ENCODE measurements around the gene HLA-A. TPM values are rescaled to one million over a fixed set of nuclear protein-coding genes. Genes with fewer than 3 reads are reported as not detected.

HLA-A gene
- total RNA-seq, 3 donors from 2014 or later (not counting 1 experiment from before 2014, with no cell fraction given) = 2,088 to 2,855 (median 2,731) TPM

DNA sequence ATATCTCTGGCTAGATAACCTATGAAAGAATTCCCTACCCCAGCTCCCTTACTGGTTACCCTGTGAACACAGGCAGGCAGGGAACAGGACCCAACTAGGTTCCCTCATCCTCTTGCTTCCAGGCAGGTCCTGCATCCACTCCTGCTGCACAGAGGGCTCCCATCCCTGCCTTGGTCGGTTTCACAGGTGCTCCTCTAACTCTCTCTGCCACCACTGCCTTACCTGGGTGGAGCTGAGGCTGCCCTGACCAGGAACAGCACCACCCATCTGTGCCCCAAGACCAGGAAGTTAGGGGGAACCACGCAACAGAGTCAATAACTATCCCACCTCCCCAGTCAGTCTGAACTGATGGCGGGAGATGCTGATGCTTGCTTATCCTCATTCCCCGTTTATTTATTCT lies 37.0 kb upstream of the HLA-A start:
- DNase-seq = no peak
- no peak for ATAC-seq
- Histone ChIP-seq H3K9me3 (ENCODE audit: control insufficient read depth, insufficient read depth, low read length) (no peaks in the 10 kb centered on the region), H3K36me3 (ENCODE audit: control insufficient read depth, insufficient read depth, low read length) (no peaks in the 10 kb centered on the region), H3K27ac (ENCODE audit: low read length) (no peak overlapping the region), H3K4me3 (ENCODE audit: low read length) (no peak overlapping the region), H3K27me3 (ENCODE audit: control insufficient read depth, insufficient read depth, low read length) (no peaks in the 10 kb centered on the region), H3K4me1 (ENCODE audit: control insufficient read depth, insufficient read depth, low read length) (no peaks in the 10 kb centered on the region)
- intact Hi-C loops (cut with micrococcal nuclease) = no loop called here
- WGBS (ENCODE audit: insufficient coverage) = 68% methylated on average over 4 of the region's 4 CpGs
- no peaks in the 10 kb centered on the region for H3K9me3 Mint-ChIP-seq
- H3K4me3 Mint-ChIP-seq = no peak overlapping the region
- no peaks in the 10 kb centered on the region for H3K4me1 Mint-ChIP-seq
- H3K27ac Mint-ChIP-seq = no peak overlapping the region
- H3K36me3 Mint-ChIP-seq = no peaks in the 10 kb centered on the region
- H3K27me3 Mint-ChIP-seq (ENCODE audit: low read depth in 2 of 2) = peaks cover 0 to 2% of the 10 kb centered on the region in 2 donors
- TF ChIP-seq, protein P1, sequence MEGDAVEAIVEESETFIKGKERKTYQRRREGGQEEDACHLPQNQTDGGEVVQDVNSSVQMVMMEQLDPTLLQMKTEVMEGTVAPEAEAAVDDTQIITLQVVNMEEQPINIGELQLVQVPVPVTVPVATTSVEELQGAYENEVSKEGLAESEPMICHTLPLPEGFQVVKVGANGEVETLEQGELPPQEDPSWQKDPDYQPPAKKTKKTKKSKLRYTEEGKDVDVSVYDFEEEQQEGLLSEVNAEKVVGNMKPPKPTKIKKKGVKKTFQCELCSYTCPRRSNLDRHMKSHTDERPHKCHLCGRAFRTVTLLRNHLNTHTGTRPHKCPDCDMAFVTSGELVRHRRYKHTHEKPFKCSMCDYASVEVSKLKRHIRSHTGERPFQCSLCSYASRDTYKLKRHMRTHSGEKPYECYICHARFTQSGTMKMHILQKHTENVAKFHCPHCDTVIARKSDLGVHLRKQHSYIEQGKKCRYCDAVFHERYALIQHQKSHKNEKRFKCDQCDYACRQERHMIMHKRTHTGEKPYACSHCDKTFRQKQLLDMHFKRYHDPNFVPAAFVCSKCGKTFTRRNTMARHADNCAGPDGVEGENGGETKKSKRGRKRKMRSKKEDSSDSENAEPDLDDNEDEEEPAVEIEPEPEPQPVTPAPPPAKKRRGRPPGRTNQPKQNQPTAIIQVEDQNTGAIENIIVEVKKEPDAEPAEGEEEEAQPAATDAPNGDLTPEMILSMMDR (IDR thresholded peaks at IDR 0.05) = no peak

DNA sequence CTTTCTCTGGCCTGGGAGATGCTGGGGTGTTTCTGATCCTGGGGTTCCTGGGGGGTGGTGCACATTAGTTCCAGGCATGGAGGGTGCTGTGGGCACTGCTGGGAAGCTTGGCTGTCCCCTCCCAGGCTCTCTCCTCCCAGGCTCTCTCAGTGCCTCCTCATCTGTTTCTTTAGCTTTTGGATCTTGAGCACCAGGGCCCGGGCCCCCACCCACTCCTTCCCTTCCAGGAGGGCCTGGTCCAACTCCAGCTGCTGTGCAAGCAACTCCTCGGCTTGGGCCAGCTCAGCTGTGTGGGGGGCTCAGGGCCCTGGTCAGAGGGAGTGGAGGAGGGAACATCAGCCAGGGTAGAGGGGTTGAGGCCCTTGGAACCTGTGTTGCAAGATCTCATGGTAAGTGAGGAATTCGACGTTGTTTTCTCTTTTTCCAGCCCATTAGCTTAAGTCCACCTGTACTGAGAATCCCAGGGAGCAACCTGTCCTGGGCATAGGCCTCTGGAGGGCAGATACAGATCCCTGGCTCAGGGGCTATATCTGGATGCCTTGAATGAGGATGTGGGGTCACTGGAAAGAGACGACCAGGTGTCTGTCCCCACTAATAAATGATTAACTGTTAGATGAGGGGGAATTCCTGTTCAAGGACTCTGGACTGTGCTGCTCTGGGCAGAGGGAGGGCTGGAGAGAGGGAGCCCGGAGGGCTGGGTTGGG lies 34.5 kb upstream of the HLA-A start:
- intact Hi-C loops (cut with micrococcal nuclease) = no loop called here
- Mint-ChIP-seq H3K9me3 (no peaks in the 10 kb centered on the region), H3K27me3 (ENCODE audit: low read depth in 2 of 2) (peaks cover 0 to 21% of the 10 kb centered on the region in 2 donors), H3K27ac (no peak overlapping the region), H3K36me3 (no peaks in the 10 kb centered on the region), H3K4me3 (no peak overlapping the region), H3K4me1 (no peaks in the 10 kb centered on the region)
- no peaks in the 10 kb centered on the region for H3K27me3 ChIP-seq (ENCODE audit: control insufficient read depth, insufficient read depth, low read length)
- TF ChIP-seq, protein P1 (IDR thresholded peaks at IDR 0.05) = no peak
- no peak for DNase-seq
- WGBS (ENCODE audit: insufficient coverage) = 38% methylated on average over 6 of the region's 6 CpGs
- no peaks in the 10 kb centered on the region for H3K4me1 ChIP-seq (ENCODE audit: control insufficient read depth, insufficient read depth, low read length)
- H3K36me3 ChIP-seq (ENCODE audit: control insufficient read depth, insufficient read depth, low read length) = no peaks in the 10 kb centered on the region
- no peak overlapping the region for H3K27ac ChIP-seq (ENCODE audit: low read length)
- H3K4me3 ChIP-seq (ENCODE audit: low read length) = no peak overlapping the region
- no peak for ATAC-seq
- H3K9me3 ChIP-seq (ENCODE audit: control insufficient read depth, insufficient read depth, low read length) = no peaks in the 10 kb centered on the region

DNA sequence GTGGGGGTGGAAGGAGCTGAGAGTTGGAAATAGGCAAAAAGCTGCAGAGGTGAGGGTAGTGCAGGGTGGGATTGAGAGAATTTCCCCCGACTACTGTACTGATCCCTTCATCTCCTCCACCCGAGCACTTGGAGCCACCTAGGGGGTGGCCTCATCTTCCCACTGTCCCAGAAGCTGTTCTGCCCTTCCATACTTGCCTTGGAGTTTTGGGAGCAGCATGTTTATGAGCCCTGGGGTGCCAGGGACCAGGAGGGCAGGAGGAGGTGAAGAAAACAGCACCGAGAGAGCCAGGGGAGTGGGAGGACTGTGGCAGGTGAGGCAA lies 34.0 kb upstream of the HLA-A start:
- Histone ChIP-seq H3K27me3 (ENCODE audit: control insufficient read depth, insufficient read depth, low read length) (no peaks in the 10 kb centered on the region), H3K4me3 (ENCODE audit: low read length) (no peak overlapping the region), H3K27ac (ENCODE audit: low read length) (no peak overlapping the region), H3K36me3 (ENCODE audit: control insufficient read depth, insufficient read depth, low read length) (no peaks in the 10 kb centered on the region), H3K9me3 (ENCODE audit: control insufficient read depth, insufficient read depth, low read length) (no peaks in the 10 kb centered on the region), H3K4me1 (ENCODE audit: control insufficient read depth, insufficient read depth, low read length) (no peaks in the 10 kb centered on the region)
- peaks cover 0 to 25% of the 10 kb centered on the region in 2 donors for H3K27me3 Mint-ChIP-seq (ENCODE audit: low read depth in 2 of 2)
- H3K9me3 Mint-ChIP-seq = no peaks in the 10 kb centered on the region
- intact Hi-C loops (cut with micrococcal nuclease) = no loop called here
- DNase-seq (no peak), ATAC-seq (no peak)
- no peaks in the 10 kb centered on the region for H3K36me3 Mint-ChIP-seq
- WGBS (ENCODE audit: insufficient coverage) = 73% methylated on average over 1 of the region's 3 CpGs
- no peaks in the 10 kb centered on the region for H3K4me1 Mint-ChIP-seq
- H3K27ac Mint-ChIP-seq = no peak overlapping the region
- TF ChIP-seq, protein P1 (IDR thresholded peaks at IDR 0.05) = no peak
- H3K4me3 Mint-ChIP-seq = no peak overlapping the region

DNA sequence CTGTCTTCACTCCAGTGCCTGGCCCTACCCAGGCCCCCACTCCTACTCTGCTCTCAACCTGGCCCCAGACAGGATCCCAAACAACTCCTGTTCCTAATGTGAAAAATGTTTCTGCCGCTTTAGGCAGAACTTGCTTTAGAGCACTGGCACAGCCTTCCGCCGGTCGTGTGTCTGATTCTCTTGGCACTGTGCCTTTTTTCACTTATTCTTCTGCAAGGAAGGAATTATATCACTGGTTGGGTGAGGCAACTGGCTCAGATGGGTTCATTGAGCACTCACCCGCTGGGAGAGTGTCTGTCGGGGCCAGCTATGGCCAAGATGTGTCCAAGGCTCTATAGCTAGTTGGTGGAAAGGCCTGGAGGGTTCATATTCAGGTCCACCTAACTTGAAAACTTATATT lies 33.6 kb upstream of the HLA-A start:
- Mint-ChIP-seq H3K27me3 (ENCODE audit: low read depth in 2 of 2) (peaks cover 0 to 25% of the 10 kb centered on the region in 2 donors), H3K4me3 (no peak overlapping the region), H3K4me1 (no peaks in the 10 kb centered on the region), H3K36me3 (no peaks in the 10 kb centered on the region), H3K27ac (no peak overlapping the region), H3K9me3 (no peaks in the 10 kb centered on the region)
- intact Hi-C loops (cut with micrococcal nuclease) = no loop called here
- ATAC-seq = no peak
- Histone ChIP-seq H3K4me1 (ENCODE audit: control insufficient read depth, insufficient read depth, low read length) (no peaks in the 10 kb centered on the region), H3K9me3 (ENCODE audit: control insufficient read depth, insufficient read depth, low read length) (no peaks in the 10 kb centered on the region), H3K4me3 (ENCODE audit: low read length) (no peak overlapping the region), H3K27me3 (ENCODE audit: control insufficient read depth, insufficient read depth, low read length) (no peaks in the 10 kb centered on the region), H3K27ac (ENCODE audit: low read length) (no peak overlapping the region), H3K36me3 (ENCODE audit: control insufficient read depth, insufficient read depth, low read length) (no peaks in the 10 kb centered on the region)
- TF ChIP-seq, protein P1 (IDR thresholded peaks at IDR 0.05) = no peak
- DNase-seq = no peak
- 62% methylated on average over 5 of the region's 6 CpGs for WGBS (ENCODE audit: insufficient coverage)
